HG03432 (cell line): ENCODE results near the gene PPP1R3F.

Experiments used
- ATAC-seq: cut with Tn5 transposase; IDR thresholded peaks from one replicate; pipeline ENCODE4 v1.9.1; 2021; ENCODE audit warnings: mild to moderate bottlenecking, moderate library complexity; ENCODE audit not compliant: unreplicated experiment

Gene PPP1R3F, protein sequence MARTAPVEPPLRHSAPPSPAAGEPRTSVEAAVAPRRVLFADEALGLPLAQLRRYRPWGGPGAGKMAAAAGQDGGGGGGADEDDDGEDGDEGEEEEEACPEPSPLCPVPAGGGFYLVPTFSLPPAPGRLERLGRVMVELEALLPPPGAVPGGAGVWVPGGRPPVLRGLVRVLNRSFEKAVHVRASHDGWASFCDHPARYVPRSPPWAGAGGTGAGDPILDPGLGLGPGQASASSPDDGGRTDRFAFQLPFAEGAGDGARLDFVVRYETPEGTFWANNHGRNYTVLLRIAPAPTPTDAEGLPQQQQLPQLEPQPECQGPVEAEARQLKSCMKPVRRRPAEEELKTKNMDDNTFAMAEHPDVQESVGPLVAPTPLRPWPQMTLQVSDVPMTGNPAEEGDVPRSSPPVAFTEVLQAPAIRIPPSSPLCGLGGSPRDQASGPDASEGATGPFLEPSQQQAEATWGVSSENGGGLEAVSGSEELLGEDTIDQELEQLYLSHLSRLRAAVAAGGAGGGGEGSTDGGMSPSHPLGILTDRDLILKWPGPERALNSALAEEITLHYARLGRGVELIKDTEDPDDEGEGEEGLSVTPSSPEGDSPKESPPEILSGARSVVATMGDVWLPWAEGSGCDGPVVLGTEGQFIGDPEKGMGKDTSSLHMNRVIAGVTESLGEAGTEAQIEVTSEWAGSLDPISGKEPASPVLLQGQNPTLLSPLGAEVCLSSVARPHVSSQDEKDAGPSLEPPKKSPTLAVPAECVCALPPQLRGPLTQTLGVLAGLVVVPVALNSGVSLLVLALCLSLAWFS

GRCh38 chrX:49269767-49270248 lies at the start of gene PPP1R3F:
PPP1R3F (plus strand) TSS chrX:49269793; CDS start chrX:49269870, 77 bp downstream.
- peak; percentile 29 for ATAC-seq

DNA sequence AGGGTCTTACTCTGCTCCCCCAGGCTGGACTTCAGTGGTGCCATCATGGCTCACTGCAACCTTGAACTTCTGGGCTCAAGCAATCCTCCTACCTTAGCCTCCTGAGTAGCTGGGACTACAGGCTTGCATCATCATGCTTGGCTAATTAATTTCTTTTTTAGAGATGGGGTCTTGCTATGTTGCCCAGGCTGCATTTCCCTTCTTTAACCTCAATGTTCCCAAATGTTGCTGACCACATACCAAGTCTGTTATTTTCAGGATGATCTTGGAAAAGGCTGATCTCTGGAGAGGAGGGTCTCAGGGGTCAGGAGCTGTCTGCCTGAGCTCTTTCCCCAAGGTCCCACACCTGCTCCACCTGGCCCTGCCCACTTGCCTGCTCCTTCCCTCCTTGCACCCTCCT lies 49.5 kb upstream of the PPP1R3F start:
- no peak for ATAC-seq

DNA sequence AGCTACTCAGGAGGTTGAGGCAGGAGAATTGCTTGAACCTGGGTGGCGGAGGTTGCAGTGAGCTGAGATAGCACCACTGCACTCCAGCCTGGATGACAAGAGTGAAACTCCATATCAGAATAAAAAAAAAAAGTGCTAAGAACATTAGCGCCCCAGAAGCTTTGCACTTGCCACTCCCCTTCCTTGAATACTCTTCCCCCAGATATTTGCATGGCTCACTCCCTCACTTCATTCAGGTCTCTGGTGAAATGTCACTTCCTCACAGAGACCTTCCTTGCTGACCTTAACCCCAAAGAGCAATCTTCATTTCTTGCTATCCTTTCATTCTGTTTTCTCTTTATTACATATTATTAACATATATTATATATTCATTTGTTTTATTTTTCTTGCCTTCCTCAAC lies 47.7 kb upstream of the PPP1R3F start:
- no peak for ATAC-seq

DNA sequence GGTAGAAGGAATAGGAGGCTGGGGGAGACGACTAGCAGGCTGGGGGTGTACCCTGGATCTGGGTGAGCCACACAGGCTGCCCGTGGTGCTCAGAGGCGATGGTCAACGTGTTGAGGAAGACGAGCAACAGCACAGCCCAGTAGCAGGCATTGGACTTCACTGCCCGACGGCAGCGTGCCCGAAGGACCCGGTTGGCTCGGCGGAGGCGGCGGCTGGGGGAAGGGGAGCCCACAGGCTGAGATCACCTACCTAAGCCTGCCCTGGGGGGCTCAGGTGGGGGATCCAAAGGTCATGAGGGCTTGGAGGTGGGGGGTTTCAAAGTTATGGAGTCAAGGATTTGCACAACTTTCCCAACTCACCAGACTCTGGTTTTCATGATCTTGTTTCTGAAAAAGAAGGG lies 43.7 kb upstream of the PPP1R3F start:
- no peak for ATAC-seq

DNA sequence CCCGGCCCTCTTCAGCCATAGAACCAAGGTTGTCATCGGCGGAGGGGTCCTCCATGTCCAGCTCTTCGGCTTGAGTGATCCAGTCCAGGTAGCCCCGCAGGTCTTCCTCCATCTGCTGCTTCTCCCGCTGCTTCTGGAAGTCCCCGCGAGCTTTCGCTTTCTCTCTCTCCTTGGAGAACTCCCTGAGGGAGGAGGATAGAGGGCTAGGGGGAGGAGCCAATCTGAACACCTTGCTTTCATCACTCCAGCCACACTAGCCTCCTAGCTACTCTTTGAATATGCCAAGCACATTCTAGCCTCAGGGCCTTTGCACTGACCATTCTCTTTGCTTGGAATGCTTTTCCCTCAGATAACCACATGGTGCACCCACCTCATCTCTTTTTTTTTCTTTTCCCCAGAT lies 42.6 kb upstream of the PPP1R3F start:
- no peak for ATAC-seq

- no peak for ATAC-seq
These were observed 41.9 kb upstream of the PPP1R3F start for GRCh38 chrX:49227726-49228125.

DNA sequence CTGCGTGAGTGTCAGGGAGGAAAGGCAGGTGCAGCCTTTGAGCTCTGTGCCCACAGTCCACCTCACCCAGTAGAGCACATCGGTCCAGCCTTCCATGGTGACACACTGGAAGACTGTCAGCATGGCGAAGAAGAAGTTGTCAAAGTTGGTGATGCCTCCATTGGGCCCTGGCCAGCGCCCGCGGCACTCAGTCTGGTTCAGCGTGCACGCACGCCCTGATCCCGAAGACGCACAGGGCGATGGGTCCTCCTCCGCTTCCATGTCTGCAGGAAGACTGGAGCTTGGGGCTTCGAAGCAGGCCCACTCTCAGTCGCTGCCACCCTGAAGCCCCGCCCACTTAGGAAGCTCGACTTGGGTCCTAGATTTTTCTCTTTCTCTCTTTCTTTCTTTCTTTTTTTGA lies 41.4 kb upstream of the PPP1R3F start:
- no peak for ATAC-seq

DNA sequence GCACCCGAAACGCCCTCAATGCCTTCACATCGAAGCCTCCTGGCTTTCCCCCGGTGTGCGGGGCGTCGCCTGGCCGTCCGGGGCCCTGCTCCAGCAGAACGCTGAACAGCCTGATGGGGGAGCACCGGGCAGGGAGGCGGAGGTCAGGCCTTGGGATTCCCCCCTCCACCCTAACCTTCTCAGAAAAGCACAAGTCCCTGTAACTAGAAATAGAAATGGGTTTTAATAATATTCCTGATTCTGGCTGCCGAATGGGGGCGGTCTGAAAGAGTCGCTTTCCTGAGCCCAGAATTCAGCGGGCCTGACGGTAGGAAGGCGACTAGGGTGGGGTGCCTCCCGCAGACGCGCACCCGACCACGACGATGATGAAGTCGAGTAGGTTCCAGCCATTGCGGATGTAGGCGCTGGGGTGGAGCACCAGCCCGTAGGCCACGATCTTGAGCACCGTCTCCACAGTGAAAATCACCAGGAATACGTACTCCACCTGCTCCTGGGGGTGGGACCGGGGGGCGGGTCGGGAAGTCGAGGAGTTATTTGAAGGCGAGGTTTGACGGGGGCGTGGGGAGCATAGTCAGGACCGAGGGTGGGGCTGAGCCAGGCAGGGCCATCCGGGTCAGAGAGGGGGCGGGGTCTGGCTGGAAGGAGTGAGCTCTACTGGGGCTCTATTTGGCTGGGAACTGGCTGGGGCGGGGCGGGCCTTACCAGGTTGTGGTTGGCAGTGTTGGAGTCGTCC lies 38.9 kb upstream of the PPP1R3F start:
- peak; percentile 70 for ATAC-seq

GRCh38 chrX:49231333-49232000 lies 38.1 kb upstream of the PPP1R3F start:
- ATAC-seq, result no peak

DNA sequence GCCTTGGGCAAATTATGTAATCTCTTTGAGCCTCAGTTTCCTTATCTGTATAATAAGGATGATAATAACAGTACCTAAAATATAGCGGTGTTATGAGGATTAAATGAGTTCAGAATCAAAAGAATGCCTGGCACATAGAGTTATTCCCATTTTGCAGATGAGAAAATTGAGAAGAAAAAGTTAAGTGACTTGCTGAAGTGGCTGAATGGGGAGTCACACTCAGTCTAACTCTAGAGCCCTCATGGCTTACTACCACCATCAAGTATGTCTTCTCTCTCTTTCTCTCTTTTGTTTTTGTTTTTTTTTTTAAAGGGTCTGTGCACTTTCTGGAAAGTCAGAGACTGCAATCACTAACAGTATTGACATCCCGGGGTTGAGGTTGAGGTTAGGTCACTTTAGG lies 37.1 kb upstream of the PPP1R3F start:
- no peak for ATAC-seq

DNA sequence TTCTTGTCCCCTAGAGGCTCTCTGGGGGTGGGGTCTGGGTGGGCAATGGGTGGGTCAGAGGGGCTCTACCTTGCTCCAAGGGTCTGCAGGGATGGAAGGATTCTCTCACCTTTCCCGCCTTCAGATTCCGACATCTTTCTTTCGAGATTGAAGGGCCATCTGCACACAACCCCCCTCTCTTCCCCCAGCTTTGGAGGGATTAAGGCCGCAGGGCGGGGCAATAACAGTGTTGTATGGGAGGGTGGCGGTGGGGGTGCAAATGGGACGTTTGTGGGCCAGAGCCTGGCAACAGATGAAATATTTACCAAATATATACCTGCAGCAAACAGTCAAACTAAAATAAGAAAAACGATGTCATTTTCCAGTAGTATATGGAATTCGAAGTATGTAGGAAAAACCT lies 36.4 kb upstream of the PPP1R3F start, which contains the start of gene CACNA1F:
TSS of gene CACNA1F (minus strand) at position 165 of the 400 bp plus-strand sequence. CDS start at position 134, 31 bp downstream.
- ATAC-seq, result no peak

DNA sequence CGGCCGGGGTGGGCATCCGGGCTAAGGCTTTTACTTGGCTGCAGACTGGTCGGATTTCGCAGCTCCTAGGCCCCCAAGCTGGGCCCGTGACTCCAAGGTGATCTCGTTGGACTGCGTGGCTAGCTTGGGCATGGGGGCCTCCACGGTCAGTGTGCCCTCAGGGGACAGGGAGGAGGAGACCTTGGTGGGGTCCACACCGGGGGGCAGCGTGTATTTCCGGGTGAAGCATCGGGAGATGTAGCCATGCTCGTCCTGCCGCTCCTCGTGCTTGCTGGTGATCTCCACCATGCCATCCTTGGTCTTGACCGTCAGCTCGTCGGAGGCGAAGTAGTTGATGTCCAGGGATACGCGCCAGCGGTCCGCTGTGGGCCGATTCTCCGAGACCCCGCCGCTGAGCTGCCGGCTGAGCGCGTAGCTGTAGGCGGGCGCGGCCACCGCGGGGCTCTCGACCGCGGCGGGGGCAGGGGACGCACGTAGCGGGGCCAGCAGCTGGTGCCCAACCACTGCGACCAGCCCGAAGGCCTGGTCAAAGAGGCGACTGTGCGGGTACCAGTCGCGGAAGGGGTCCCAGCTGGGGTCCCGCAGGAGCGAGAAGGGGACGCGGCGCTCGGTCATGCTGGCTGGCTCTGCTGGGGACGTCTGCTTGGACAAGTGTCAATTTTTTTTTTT lies 35.6 kb upstream of the PPP1R3F start:
- no peak for ATAC-seq

- ATAC-seq, result peak; percentile 53
These were observed 32.5 kb upstream of the PPP1R3F start for GRCh38 chrX:49237060-49237459.

DNA sequence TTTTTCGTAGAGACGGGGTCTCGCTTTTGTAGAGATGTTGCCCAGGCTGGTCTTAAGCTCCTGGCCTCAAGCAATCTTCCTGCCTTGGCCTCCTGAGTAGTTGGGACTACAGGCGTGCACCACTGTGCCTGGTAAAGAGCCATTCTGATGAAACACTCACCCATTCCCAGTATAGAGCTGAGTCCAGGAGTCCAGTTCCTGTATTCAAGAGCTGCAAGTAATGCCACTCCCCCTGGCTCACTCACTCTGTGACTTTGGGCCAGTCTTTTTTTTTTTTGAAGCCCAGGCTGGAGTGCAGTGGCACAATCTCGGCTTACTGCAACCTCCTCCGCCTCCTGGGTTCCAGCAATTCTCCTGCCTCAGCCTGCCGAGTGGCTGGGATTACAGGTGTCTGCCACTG lies 30.9 kb upstream of the PPP1R3F start:
- no peak for ATAC-seq

- ATAC-seq, result no peak
These were observed 27.0 kb upstream of the PPP1R3F start for GRCh38 chrX:49242545-49243066.

DNA sequence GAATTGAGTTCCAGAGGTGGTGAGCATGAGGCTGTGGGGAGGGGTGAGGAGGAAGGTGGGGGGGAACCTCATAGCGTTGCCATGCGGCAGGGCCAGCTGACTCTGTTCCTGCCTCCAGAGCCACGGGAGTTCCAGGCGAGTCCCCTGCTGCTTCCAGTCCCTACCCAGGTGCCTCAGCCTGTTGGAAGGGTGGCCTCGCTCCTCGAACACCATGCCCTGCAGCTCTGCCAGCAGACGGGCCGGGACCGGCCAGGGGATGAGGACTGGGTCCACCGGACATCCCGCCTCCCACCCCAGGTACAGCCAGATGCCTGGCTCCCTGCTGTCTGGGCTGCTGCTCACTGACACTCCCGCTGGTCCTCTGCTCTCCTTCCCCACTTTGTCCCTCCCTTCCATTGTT lies 26.4 kb upstream of the PPP1R3F start:
- ATAC-seq, result no peak

DNA sequence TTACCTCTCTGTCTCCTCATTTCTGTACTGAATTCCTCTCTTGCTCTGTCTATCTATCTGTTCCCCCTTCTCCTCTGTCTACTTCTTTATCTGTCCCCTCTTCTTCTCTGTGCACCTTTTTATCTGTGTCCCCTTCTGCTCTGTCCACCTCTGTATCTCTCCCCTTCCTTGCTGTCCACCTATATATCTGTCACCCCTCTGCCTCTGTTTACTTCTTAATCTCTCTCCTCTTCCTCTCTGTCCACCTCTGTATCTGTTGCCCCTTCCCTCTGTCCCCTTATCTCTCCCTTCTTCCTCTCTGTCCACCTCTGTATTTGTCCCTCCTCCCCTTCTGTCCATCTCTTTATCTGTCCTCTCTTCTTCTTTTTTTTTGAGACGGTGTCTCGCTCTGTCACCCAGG lies 25.4 kb upstream of the PPP1R3F start:
- no peak for ATAC-seq

DNA sequence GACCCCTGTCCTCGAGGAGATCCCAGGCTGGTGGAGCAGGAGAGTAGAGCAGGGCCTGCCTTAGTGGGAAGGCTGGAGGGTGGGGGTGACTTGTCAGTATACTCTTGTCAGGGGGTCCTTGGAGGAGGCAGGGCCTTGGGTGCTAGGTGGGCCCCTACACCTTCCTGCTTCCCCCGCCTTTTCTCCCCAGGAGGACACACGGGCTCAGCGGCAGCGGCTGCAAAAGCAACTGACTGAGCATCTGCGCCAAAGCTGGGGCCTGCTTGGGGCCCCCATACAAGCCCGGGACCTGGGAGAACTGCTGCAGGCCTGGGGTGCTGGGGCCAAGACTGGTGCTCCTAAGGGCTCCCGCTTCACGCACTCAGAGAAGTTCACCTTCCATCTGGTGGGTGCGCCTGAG lies 23.1 kb upstream of the PPP1R3F start:
- no peak for ATAC-seq

- no peak for ATAC-seq
These were observed 22.2 kb upstream of the PPP1R3F start for GRCh38 chrX:49247346-49247745.
